Activated naive CD4-positive, alpha-beta T cell treated with anti-CD3 and anti-CD28 coated beads, Interleukin-2, amount 10 ng/mL, durations not matched to agents 7 days and 5 days (primary cell): Measurements from ENCODE around the gene WDR70.

Experiments
- CTCF ChIA-PET: fragments of 350-600 bp; sonication (Branson Sonifier 250); formaldehyde crosslinking; loops from one replicate; lab custom pipeline; 2021; ENCODE audit warnings: antibody characterized with exemption; lab: Charles Lee
- DNase-seq: peaks from one replicate; pipeline ENCODE4 v3.0.0-alpha.2; 2020
- H3K27ac Mint-ChIP-seq: one replicate; pipeline ENCODE4 v1.8.0; 2021; ENCODE audit warnings: mild to moderate bottlenecking, moderate library complexity, mixed read lengths
- H3K27me3 Mint-ChIP-seq: one replicate; pipeline ENCODE4 v1.8.0; 2021; ENCODE audit warnings: mild to moderate bottlenecking, mixed read lengths
- H3K36me3 Mint-ChIP-seq: one replicate; pipeline ENCODE4 v1.8.0; 2021; ENCODE audit warnings: mixed read lengths
- H3K4me1 Mint-ChIP-seq: one replicate; pipeline ENCODE4 v1.8.0; 2021; ENCODE audit warnings: mixed read lengths
- H3K4me3 Mint-ChIP-seq: one replicate; pipeline ENCODE4 v1.8.0; 2021; ENCODE audit warnings: mild to moderate bottlenecking, moderate library complexity, mixed read lengths
- H3K9me3 Mint-ChIP-seq: one replicate; pipeline ENCODE4 v1.8.0; 2021; ENCODE audit warnings: mixed read lengths

Gene WDR70

DNA sequence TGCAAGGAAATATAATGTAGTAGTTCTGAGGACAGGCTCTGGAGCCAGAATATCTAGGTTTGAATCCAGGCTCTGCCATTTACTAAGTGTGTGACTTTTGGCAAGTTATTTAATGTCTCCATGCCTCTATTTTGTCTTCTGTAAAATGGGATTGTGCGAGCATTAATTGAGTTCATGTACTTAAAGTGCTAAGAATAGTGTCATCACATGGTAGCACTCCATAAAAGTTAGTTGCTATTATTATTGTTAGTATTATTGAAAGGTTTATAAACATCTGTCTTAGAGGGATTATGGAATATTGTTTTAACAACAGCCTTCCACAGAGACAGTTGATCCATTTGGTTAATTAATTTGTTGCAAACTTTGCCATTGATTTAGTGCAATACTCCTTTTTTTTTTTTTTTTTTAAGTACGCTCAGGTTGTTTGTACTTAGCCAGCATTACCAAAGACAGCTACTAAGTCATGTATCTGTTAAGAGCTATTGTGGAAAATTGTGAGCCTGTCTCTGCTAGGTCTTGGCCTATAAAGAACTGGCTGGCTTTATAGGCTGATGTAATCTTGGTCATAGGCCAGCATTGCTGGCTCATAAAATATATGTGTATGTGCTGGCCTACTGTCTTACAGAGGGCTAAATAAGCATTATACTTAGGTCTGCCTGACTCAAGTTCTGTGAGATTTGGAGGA, 174.7 kb downstream of the WDR70 start:
- Mint-ChIP-seq H3K4me3 (no peak overlapping the region), H3K27me3 (no peaks in the 10 kb centered on the region), H3K27ac (no peak overlapping the region), H3K4me1 (peaks cover 5% of the 10 kb centered on the region), H3K9me3 (peaks cover 10% of the 10 kb centered on the region), H3K36me3 (peaks cover 10% of the 10 kb centered on the region)
- CTCF ChIA-PET = interaction anchor here (0.7 kb wide), 1 partner anchor 652 kb away, joined by 3 read pairs; no protein-coding TSS in a partner anchor
- DNase-seq = no peak

DNA sequence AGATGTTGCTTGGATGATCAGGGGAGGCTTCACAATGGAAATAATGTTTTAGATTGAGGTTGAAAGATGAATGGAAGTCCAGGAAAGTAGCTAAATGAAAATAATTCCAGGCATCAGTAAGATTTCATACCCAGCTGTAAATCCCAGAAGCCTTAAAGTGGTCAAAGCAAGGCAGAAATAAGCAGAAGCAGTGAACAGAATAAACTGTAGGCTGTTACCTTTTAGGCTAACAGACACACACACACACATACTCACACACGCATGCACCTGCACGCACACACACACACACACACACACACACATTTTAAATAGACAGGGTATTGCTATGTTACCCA, 175.3 kb downstream of the WDR70 start:
- no peak for DNase-seq
- Mint-ChIP-seq H3K27ac (no peak overlapping the region), H3K4me3 (no peak overlapping the region), H3K4me1 (peaks cover 5% of the 10 kb centered on the region), H3K9me3 (peaks cover 9% of the 10 kb centered on the region), H3K27me3 (no peaks in the 10 kb centered on the region), H3K36me3 (peaks cover 8% of the 10 kb centered on the region)
- CTCF ChIA-PET = interaction anchor here (0.7 kb wide), 1 partner anchor 652 kb away, joined by 3 read pairs; no protein-coding TSS in a partner anchor

DNA sequence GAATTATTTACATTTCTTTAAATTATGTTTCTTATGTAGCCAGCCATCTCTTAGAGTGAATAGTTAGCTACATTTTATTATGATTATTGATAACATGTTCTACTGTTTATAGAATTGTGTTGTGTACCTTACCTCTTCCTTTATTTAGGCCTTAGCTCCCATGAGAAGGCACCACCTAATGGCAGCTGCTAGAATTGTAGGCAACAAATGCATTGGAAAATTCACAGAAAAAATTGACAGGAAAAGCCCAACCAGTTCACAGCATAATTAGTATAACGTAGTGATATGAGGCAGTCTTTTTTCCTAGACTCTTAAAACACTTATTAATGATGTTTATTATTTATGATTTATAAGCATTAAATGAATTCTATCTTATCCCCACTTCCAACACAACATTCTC, 175.8 kb downstream of the WDR70 start:
- peaks cover 8% of the 10 kb centered on the region for H3K36me3 Mint-ChIP-seq
- peaks cover 9% of the 10 kb centered on the region for H3K9me3 Mint-ChIP-seq
- H3K4me1 Mint-ChIP-seq = peaks cover 5% of the 10 kb centered on the region
- H3K4me3 Mint-ChIP-seq = no peak overlapping the region
- H3K27ac Mint-ChIP-seq = no peak overlapping the region
- H3K27me3 Mint-ChIP-seq = no peaks in the 10 kb centered on the region
- CTCF ChIA-PET = no interaction called here
- DNase-seq = no peak

DNA sequence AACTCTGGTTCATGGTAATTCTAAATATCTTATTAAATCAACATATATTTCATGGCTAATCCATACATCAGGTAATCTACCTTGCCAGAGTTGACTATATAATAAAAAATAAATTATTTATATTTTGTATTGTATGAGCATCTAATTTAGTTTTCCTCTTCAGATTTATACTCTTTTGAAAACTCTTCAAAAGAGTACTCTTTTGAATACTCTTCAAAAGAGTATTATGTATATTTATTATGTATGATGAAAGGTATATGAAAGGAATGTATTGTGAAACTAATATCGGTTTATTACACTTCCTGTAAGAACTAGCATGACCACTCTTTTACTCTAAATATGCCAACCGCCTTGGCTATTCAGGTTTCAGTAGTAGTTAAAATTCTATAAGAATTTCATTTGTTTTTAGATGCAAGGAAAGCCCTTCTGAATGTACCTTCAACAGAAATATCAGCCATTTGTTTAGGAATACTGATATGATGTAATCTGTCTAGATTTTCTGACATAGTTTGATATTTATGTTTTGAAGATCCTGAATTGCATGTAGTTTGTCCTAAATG, 178.7 kb downstream of the WDR70 start:
- Mint-ChIP-seq H3K27ac (no peak overlapping the region), H3K27me3 (no peaks in the 10 kb centered on the region), H3K36me3 (peaks cover 2% of the 10 kb centered on the region), H3K9me3 (peaks cover 7% of the 10 kb centered on the region), H3K4me3 (no peak overlapping the region), H3K4me1 (no peaks in the 10 kb centered on the region)
- no peak for DNase-seq
- CTCF ChIA-PET = no interaction called here

DNA sequence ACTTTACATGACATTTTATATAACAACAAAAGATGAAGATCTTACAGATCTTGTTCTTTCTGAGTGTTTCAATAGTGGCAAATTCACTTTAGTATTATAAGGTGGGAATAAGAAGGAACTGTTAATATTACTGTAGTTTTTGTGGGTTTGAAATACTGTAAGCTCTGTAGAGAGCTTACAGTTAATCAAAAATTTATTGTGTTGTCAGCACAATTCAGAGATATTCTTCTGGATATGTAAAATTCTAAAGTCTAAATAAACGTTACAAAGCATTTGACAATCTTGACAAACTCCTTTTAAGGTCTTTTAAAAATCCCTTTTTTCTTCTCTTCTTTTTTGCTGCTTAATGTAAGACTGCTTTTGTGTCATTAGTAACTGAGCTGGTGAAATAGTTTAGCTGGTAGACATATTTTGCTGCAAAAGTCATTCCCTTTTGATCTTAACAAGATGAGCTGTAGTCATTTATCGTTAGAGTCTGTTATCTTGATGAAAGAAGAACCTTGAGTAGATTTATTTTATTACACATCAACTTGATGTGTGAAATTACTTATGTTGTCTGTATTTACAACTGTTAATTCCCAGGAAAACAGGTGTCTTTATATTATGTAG, 186.0 kb downstream of the WDR70 start:
- Mint-ChIP-seq H3K4me1 (no peaks in the 10 kb centered on the region), H3K36me3 (peaks cover 5% of the 10 kb centered on the region), H3K27me3 (no peaks in the 10 kb centered on the region), H3K27ac (no peak overlapping the region), H3K4me3 (no peak overlapping the region), H3K9me3 (no peaks in the 10 kb centered on the region)
- DNase-seq = no peak
- CTCF ChIA-PET = no interaction called here

DNA sequence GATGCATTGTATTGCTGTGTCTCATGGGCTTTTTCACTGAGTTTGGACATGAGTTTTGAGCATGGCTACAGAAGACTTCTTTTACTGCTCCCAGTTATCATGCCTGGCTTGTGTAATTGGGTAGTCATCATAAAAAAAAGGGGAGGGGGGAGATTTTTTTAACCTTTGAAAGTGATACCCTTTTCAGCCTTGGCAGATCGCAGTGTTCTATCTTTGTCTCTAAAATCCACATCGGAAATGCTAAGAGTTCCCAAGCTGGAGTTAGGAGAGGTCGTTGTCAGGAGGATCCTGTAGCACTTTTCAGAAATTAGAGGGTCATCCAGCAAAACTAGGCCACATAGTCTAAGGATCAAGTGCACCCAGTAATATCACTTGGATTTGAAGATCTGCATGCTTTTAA, 188.4 kb downstream of the WDR70 start:
- CTCF ChIA-PET = interaction anchor here (0.9 kb wide), 1 partner anchor 17 kb away, joined by 3 read pairs; no protein-coding TSS in a partner anchor
- Mint-ChIP-seq H3K27me3 (no peaks in the 10 kb centered on the region), H3K9me3 (no peaks in the 10 kb centered on the region), H3K36me3 (peaks cover 3% of the 10 kb centered on the region), H3K27ac (no peak overlapping the region), H3K4me1 (no peaks in the 10 kb centered on the region), H3K4me3 (no peak overlapping the region)
- no peak for DNase-seq

DNA sequence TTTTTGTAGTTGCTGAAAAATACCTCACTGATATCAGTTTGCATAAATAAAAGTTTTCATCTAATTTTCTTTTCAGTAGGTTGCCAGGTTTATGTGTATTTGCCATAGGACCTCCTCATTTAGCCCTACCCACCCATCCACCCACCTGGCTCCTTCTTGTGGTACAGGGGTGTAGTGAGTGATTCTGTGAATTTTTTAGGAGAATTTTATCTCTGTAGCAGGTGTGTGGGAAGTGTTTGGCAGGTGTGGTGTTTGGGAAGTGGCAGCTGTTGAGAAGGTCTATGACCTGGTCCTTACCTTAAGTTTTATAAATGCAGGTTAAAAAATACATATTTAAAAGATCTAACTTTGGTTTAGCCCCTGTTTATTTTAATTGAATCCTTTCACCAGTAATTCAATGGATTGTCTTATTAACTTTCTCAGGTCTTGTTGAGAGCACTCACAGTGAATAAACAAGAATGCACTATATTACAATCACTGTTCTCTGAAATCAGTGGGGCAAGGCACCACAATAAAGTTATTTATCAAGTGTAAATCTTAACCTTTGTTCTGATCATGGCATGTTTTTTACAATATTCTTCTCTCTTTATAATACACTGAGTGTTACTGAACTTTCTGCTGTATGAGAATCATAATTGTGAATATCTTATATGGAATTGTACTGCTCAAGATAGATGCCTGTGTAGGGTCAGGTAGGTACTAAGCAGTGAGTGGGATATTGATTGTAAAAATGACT, 189.1 kb downstream of the WDR70 start:
- Mint-ChIP-seq H3K4me1 (no peaks in the 10 kb centered on the region), H3K36me3 (peaks cover 3% of the 10 kb centered on the region), H3K27ac (no peak overlapping the region), H3K4me3 (no peak overlapping the region), H3K9me3 (no peaks in the 10 kb centered on the region), H3K27me3 (no peaks in the 10 kb centered on the region)
- CTCF ChIA-PET = no interaction called here
- DNase-seq = no peak

DNA sequence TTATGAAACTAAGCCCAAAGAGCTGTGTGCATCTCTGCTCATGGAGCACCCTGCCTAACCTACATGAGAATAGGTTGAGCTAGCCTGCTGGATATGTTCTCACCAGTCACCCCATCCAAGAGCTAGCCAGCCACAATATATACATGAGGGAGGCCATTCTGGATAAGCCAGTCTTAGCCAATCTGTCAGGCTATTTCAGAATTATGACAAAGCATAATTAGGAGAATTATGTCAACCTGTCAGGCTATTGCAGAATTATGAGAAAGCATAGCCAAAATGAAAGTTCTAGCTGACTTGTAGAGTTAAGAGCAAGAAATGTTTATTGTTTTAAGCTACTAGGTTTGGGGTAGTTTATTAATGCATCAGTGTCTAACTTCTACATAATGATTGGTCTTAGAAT, 189.8 kb downstream of the WDR70 start:
- CTCF ChIA-PET = no interaction called here
- Mint-ChIP-seq H3K36me3 (peaks cover 3% of the 10 kb centered on the region), H3K9me3 (no peaks in the 10 kb centered on the region), H3K4me3 (no peak overlapping the region), H3K27me3 (no peaks in the 10 kb centered on the region), H3K27ac (no peak overlapping the region), H3K4me1 (no peaks in the 10 kb centered on the region)
- DNase-seq = no peak

DNA sequence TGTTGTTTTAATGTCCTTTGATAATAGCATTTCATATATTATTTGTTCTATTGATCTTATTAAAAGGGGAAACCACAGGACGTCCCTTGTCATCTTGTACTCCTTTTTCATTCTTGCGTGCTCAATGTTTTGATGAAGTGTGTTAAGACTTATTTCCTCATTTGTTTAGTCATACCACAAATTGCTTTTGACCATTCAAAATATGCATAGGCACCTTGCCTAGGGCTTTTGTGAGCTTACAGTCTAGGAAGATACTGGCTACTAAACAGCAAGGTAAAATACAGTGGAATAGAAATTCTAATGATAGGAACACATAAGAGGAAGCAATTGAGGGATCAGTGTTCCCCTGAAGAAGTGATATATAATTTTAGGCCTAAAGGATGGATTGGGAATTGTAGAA, 190.3 kb downstream of the WDR70 start:
- H3K27me3 Mint-ChIP-seq = no peaks in the 10 kb centered on the region
- DNase-seq = no peak
- H3K36me3 Mint-ChIP-seq = peaks cover 5% of the 10 kb centered on the region
- H3K9me3 Mint-ChIP-seq = no peaks in the 10 kb centered on the region
- CTCF ChIA-PET = no interaction called here
- H3K27ac Mint-ChIP-seq = no peak overlapping the region
- no peak overlapping the region for H3K4me3 Mint-ChIP-seq
- H3K4me1 Mint-ChIP-seq = no peaks in the 10 kb centered on the region

DNA sequence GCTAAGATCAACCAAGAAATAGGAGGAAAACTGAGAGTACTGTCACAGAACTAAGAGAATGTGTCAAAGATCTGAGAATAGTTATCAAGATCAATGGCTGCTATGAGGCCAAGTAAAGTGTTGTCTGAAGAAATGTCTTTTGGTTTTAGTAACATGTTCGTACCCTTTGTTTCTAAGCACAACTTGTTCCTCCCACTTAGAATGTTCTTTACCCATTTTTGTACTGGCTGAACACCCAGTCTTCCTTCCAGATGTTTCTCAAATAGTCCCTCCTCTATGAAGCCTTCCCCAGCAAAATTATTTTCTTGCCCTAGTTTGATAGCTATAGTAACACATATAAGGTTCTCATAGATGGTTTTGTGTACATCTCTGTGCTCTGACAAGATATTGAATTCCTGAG, 191.5 kb downstream of the WDR70 start:
- no peak overlapping the region for H3K27ac Mint-ChIP-seq
- CTCF ChIA-PET = no interaction called here
- H3K4me3 Mint-ChIP-seq = no peak overlapping the region

DNA sequence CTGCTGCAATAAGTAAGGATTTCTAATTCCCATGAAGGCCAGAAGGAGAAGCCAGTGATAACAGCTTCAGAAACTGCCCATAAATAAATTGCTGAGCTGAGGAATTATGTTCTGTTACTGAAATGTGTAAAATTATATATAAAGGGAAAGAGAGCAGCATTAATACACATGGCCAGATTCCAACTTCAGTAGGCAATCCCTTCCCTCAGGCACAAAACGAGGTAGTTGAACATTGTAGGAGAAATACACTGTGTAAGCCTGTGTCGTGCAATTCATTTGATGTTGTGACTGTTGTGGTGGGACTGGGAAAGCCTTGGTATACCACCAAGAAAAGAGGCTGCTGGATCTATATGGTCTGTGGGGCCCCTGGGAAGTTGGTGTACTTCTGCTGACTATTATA, 192.9 kb downstream of the WDR70 start:
- CTCF ChIA-PET = no interaction called here
- no peak overlapping the region for H3K4me3 Mint-ChIP-seq
- no peaks in the 10 kb centered on the region for H3K27me3 Mint-ChIP-seq
- no peak overlapping the region for H3K27ac Mint-ChIP-seq
- H3K4me1 Mint-ChIP-seq = peaks cover 2% of the 10 kb centered on the region
- H3K9me3 Mint-ChIP-seq = no peaks in the 10 kb centered on the region
- no peak for DNase-seq
- H3K36me3 Mint-ChIP-seq = peaks cover 6% of the 10 kb centered on the region

More for the DNA sequence above, 191.5 kb downstream of the WDR70 start:
- peaks cover 6% of the 10 kb centered on the region for H3K36me3 Mint-ChIP-seq
- DNase-seq = no peak
- H3K9me3 Mint-ChIP-seq = no peaks in the 10 kb centered on the region
- no peaks in the 10 kb centered on the region for H3K27me3 Mint-ChIP-seq
- no peaks in the 10 kb centered on the region for H3K4me1 Mint-ChIP-seq

DNA sequence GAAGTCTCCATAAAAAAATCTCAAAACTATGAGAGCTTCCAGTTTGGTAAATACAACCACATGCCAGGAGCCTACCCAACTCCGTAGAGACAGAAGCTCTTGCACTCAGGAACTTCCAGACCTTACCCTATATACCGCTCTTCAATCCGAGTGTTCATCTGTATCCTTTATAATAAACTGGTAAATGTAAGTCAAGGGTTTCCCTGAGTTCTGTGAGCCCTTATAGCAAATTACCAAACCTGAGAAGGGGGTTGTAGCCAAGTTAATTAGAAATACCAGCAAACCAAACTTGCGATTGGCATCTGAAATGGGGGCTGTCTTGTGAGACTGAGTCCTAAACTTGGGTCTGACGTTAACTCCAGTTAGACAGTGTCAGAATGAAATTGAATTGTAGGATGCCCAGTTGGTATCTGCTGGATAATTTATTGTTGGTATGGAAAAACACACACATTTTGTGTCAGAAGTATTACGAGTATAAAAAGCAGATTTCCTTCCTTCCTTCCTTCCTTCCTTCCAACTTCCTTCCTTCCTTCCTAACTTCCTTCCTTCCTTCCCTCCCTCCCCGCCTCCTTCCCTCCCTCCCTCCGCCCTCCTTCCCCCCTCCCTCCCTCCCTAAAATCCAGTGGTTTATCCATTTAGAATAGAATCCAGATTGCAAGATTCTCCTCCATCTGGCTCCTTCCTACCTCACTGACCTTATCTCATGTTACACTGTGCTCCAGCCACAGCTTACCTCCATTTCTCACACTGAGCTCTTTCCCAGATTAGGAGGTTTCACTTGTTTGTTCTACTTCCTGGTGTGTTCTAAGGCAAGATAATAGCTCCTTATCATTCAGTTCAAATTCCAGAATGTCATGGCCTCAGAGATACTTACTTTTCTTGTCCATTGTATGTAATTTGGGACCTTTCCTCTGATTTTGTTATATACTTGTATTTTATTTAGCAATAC, 196.7 kb downstream of the WDR70 start:
- no peaks in the 10 kb centered on the region for H3K9me3 Mint-ChIP-seq
- peaks cover 3% of the 10 kb centered on the region for H3K36me3 Mint-ChIP-seq
- CTCF ChIA-PET = interaction anchor here (0.6 kb wide), 1 partner anchor 113 kb away, joined by 3 read pairs; no protein-coding TSS in a partner anchor
- H3K27ac Mint-ChIP-seq = no peak overlapping the region
- peaks cover 2% of the 10 kb centered on the region for H3K4me1 Mint-ChIP-seq
- H3K27me3 Mint-ChIP-seq = no peaks in the 10 kb centered on the region
- H3K4me3 Mint-ChIP-seq = no peak overlapping the region
- no peak for DNase-seq

DNA sequence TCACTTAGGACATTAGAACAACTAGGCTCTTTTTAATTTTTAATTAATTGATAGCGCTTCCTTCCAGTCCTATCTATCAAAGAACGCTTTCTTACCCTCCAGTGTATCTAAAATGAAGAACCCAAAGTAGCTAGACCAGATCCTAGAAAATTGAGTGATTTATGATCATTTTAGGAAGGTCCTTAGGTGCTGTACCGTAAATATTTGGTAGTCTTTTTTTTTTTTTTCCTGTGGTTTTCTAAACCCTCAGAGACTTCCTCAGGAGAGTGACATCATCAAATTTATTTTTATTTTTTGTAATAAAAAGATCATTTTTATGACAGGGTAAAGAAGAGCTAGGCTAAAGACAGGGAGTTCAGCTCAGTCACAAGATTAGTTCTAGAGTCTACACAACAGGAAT, 197.4 kb downstream of the WDR70 start:
- CTCF ChIA-PET = interaction anchor here (0.6 kb wide), 1 partner anchor 678 kb away, joined by 3 read pairs; no protein-coding TSS in a partner anchor
- no peaks in the 10 kb centered on the region for H3K9me3 Mint-ChIP-seq
- H3K36me3 Mint-ChIP-seq = peaks cover 3% of the 10 kb centered on the region
- DNase-seq = no peak
- peaks cover 2% of the 10 kb centered on the region for H3K4me1 Mint-ChIP-seq
- H3K4me3 Mint-ChIP-seq = no peak overlapping the region
- no peaks in the 10 kb centered on the region for H3K27me3 Mint-ChIP-seq
- H3K27ac Mint-ChIP-seq = no peak overlapping the region
